IMR-90 (cell line): ENCODE data around the gene DYDC1. TPM values are rescaled to one million over a fixed set of nuclear protein-coding genes. Genes with fewer than 3 reads are reported as not detected.

Experiments
- ATAC-seq: fragments of 200-7000 bp; cut with Tn5 transposase; 2 replicates; pipeline ENCODE4 v1.9.1; 2020; ENCODE audit warnings: low read depth, mild to moderate bottlenecking, moderate library complexity
- BruUV-seq: library from RNA; stranded (reverse); fragments of 400-500 nt; replicated peaks from 2 replicates; lab custom pipeline; 2021; lab: Mats Ljungman, UMichigan
- CTCF ChIA-PET: fragments of 300-600 bp; formaldehyde crosslinking; extraction: SDS; loops from one replicate; lab custom pipeline; 2021; ENCODE audit warnings: antibody characterized with exemption; lab: Yijun Ruan, JAX
- POLR2A ChIA-PET: fragments of 300-600 bp; sonication (Branson Sonifier 250); formaldehyde crosslinking; loops from one replicate; lab custom pipeline; 2022; ENCODE audit warnings: antibody characterized with exemption; ENCODE audit not compliant: unreplicated experiment; lab: Charles Lee
- DNase-seq: peaks from one replicate; pipeline ENCODE4 v3.0.0; 2013
- H2AFZ ChIP-seq: replicated peaks from 2 replicates; pipeline ENCODE3; 2013; ENCODE audit warnings: low read length, mild to moderate bottlenecking; ENCODE audit not compliant: poor library complexity
- H2AK5ac ChIP-seq: 2 replicates; pipeline ENCODE4 v1.6.1; 2013; ENCODE audit warnings: low read depth, low read length, inconsistent platforms
- H2AK9ac ChIP-seq: replicated peaks from 2 replicates; pipeline ENCODE3; 2013; ENCODE audit warnings: mild to moderate bottlenecking, low read depth, low read length, moderate library complexity; ENCODE audit not compliant: poor library complexity
- H2BK120ac ChIP-seq: 2 replicates; pipeline ENCODE4 v1.6.1; 2013; ENCODE audit warnings: low read depth, low read length, inconsistent platforms
- H2BK15ac ChIP-seq: 3 replicates; pipeline ENCODE4 v1.6.1; 2013; ENCODE audit warnings: low read depth, low read length, inconsistent platforms
- H2BK20ac ChIP-seq: 2 replicates; pipeline ENCODE4 v1.6.1; 2013; ENCODE audit warnings: low read depth, mild to moderate bottlenecking, inconsistent platforms, low read length, moderate library complexity
- H2BK5ac ChIP-seq: 2 replicates; pipeline ENCODE4 v1.6.1; 2013; ENCODE audit warnings: mild to moderate bottlenecking, low read depth, low read length, inconsistent platforms; ENCODE audit not compliant: poor library complexity, severe bottlenecking
- H3K14ac ChIP-seq: replicated peaks from 2 replicates; pipeline ENCODE4 v1.6.1; 2013; ENCODE audit warnings: low read depth, low read length, inconsistent platforms
- H3K18ac ChIP-seq: 2 replicates; pipeline ENCODE4 v1.6.1; 2013; ENCODE audit warnings: low read depth, low read length, control low read depth
- H3K23ac ChIP-seq: 2 replicates; pipeline ENCODE4 v1.6.1; 2013; ENCODE audit warnings: low read depth, low read length, inconsistent platforms
- H3K27ac ChIP-seq: 2 replicates; pipeline ENCODE4 v1.5.1; 2013; ENCODE audit warnings: mild to moderate bottlenecking, control low read depth, low read length; ENCODE audit not compliant: insufficient read depth
- H3K27me3 ChIP-seq: 2 replicates; pipeline ENCODE4 v1.6.1; 2013; ENCODE audit warnings: low read length; ENCODE audit not compliant: control insufficient read depth, insufficient read depth
- H3K36me3 ChIP-seq: 2 replicates; pipeline ENCODE4 v1.6.1; 2013; ENCODE audit warnings: low read length, mixed read lengths; ENCODE audit not compliant: control insufficient read depth, insufficient read depth
- H3K4ac ChIP-seq: 2 replicates; pipeline ENCODE4 v1.6.1; 2013; ENCODE audit warnings: low read depth, low read length, inconsistent platforms
- H3K4me1 ChIP-seq: 2 replicates; pipeline ENCODE4 v1.6.1; 2013; ENCODE audit warnings: low read length, mixed read lengths; ENCODE audit not compliant: control insufficient read depth, insufficient read depth
- H3K4me2 ChIP-seq: 2 replicates; pipeline ENCODE4 v1.6.1; 2013; ENCODE audit warnings: low read depth, mild to moderate bottlenecking, control low read depth, low read length, moderate library complexity
- H3K4me3 ChIP-seq: 2 replicates; pipeline ENCODE4 v1.5.1; 2013; ENCODE audit warnings: low read depth, mild to moderate bottlenecking, control low read depth, low read length, moderate library complexity; ENCODE audit not compliant: insufficient read depth
- H3K56ac ChIP-seq: 2 replicates; pipeline ENCODE4 v1.6.1; 2013; ENCODE audit warnings: low read length, inconsistent platforms; ENCODE audit not compliant: insufficient read depth; ENCODE audit errors: extremely low read depth
- H3K79me1 ChIP-seq, 2 experiments: 2 replicates each; pipeline ENCODE4 v1.6.1; 2013; ENCODE audit warnings: low read length in 2 of 2, inconsistent platforms in 1 of 2, low read depth in 1 of 2
- H3K9ac ChIP-seq: 2 replicates; pipeline ENCODE4 v1.6.1; 2013; ENCODE audit warnings: low read depth, low read length, control low read depth
- H3K9me1 ChIP-seq: 2 replicates; pipeline ENCODE4 v1.6.1; 2013; ENCODE audit warnings: low read length, inconsistent platforms; ENCODE audit not compliant: insufficient read depth
- H3K9me3 ChIP-seq: 2 replicates; pipeline ENCODE4 v1.6.1; 2013; ENCODE audit warnings: low read length; ENCODE audit not compliant: control insufficient read depth, insufficient read depth
- H4K20me1 ChIP-seq: 2 replicates; pipeline ENCODE4 v1.6.1; 2013; ENCODE audit warnings: low read length, inconsistent platforms; ENCODE audit not compliant: insufficient read depth
- H4K5ac ChIP-seq: 2 replicates; pipeline ENCODE4 v1.6.1; 2013; ENCODE audit warnings: mild to moderate bottlenecking, low read depth, low read length, control low read depth
- H4K8ac ChIP-seq, 2 experiments: 2 replicates each; pipeline ENCODE4 v1.6.1; 2013; ENCODE audit warnings: low read depth in 2 of 2, low read length in 2 of 2, control low read depth in 1 of 2, inconsistent platforms in 1 of 2
- H4K91ac ChIP-seq: 2 replicates; pipeline ENCODE4 v1.6.1; 2013; ENCODE audit warnings: low read depth, low read length, inconsistent platforms; ENCODE audit not compliant: insufficient read depth
- BHLHE40 ChIP-seq: fragments of 150-350 bp; IDR thresholded peaks from 2 replicates; pipeline ENCODE4 v1.6.1; 2016; ENCODE audit warnings: mild to moderate bottlenecking, low read depth, low read length
- CEBPB ChIP-seq: IDR thresholded peaks from 2 replicates; pipeline ENCODE4 v1.6.1; 2012; ENCODE audit warnings: low read depth, low read length, improper control_type of control experiment
- CHD1 ChIP-seq: IDR thresholded peaks from 2 replicates; pipeline ENCODE4 v1.6.1; 2012; ENCODE audit warnings: low read depth, low read length, improper control_type of control experiment
- FOS ChIP-seq: fragments of 150-350 bp; IDR thresholded peaks from 2 replicates; pipeline ENCODE4 v1.6.1; 2016; ENCODE audit warnings: low read depth, low read length
- MAFK ChIP-seq: IDR thresholded peaks from 2 replicates; pipeline ENCODE4 v1.6.1; 2012; ENCODE audit warnings: low read depth, low read length, improper control_type of control experiment
- MAZ ChIP-seq: IDR thresholded peaks from 2 replicates; pipeline ENCODE4 v1.6.1; 2012; ENCODE audit warnings: low read depth, mild to moderate bottlenecking, low read length, improper control_type of control experiment, moderate library complexity, borderline replicate concordance
- MXI1 ChIP-seq: IDR thresholded peaks from 2 replicates; pipeline ENCODE4 v1.6.1; 2012; ENCODE audit warnings: low read depth, mild to moderate bottlenecking, low read length, moderate library complexity, borderline replicate concordance
- NFE2L2 ChIP-seq: fragments of 150-350 bp; IDR thresholded peaks from 2 replicates; pipeline ENCODE4 v1.6.1; 2016; ENCODE audit warnings: low read depth, mild to moderate bottlenecking, low read length
- POLR2A ChIP-seq: IDR thresholded peaks from 2 replicates; pipeline ENCODE4 v1.6.1; 2012; ENCODE audit warnings: mild to moderate bottlenecking, low read depth, low read length
- RAD21 ChIP-seq: IDR thresholded peaks from 2 replicates; pipeline ENCODE4 v1.6.1; 2012; ENCODE audit warnings: low read length, improper control_type of control experiment
- RCOR1 ChIP-seq: IDR thresholded peaks from 2 replicates; pipeline ENCODE4 v1.6.1; 2012; ENCODE audit warnings: mild to moderate bottlenecking, low read length, improper control_type of control experiment; ENCODE audit not compliant: insufficient replicate concordance
- RFX5 ChIP-seq: IDR thresholded peaks from 2 replicates; pipeline ENCODE4 v1.8.0; 2012; ENCODE audit warnings: low read depth, mild to moderate bottlenecking, low read length, moderate library complexity
- SMC3 ChIP-seq: fragments of 150-350 bp; IDR thresholded peaks from 2 replicates; pipeline ENCODE4 v1.6.1; 2016; ENCODE audit warnings: low read depth, mild to moderate bottlenecking, antibody characterized with exemption, low read length, moderate library complexity
- WGBS, 2 experiments: methylation state at CpG; one replicate each; pipeline versions ENCODE4 v1.1.5 to v1.1.7; 2013; ENCODE audit warnings: missing lambda C conversion rate in 2 of 2; ENCODE audit not compliant: insufficient read length in 1 of 2; ENCODE audit errors: extremely low coverage in 2 of 2; 5-methylcytosine and 5-hydroxymethylcytosine counted together
- dilution Hi-C: fragments of 300-500 bp; cut with HindIII; formaldehyde crosslinking; loops from one replicate; pipeline ENCODE4 v1.14.3; 2018; ENCODE audit warnings: low sequenced_read_pairs; ENCODE audit not compliant: unreplicated experiment
- in situ Hi-C: fragments of 300-500 bp; cut with MboI; formaldehyde crosslinking; loops from 3 replicates; pipeline ENCODE4 v1.14.3; 2019; ENCODE audit warnings: low sequenced_read_pairs, inconsistent platforms, mixed read lengths
- intact Hi-C: fragments of 100-400 bp; cut with micrococcal nuclease; formaldehyde crosslinking; loops from 2 replicates; pipeline ENCODE4 v1.10.0; 2022
- polyA plus RNA-seq, 3 experiments: library from polyadenylated mRNA; depleted of rRNA; stranded (reverse); fragments of >200 nt; gene quantifications; 2 replicates each; pipeline ENCODE4 v1.2.3, GENCODE V29; 2012; ENCODE audit warnings: low replicate concordance in 1 of 3
- total RNA-seq: library from RNA; depleted of rRNA; stranded (reverse); fragments of >200 nt; gene quantifications from 2 replicates; pipeline ENCODE4 v1.2.3, GENCODE V29; 2012
- TF ChIP-seq, protein P1 (sequence below): fragments of 150-350 bp; IDR thresholded peaks from 2 replicates; pipeline ENCODE4 v1.6.1; 2017; ENCODE audit warnings: mild to moderate bottlenecking, antibody characterized with exemption, low read length, low read depth
- TF ChIP-seq, protein P2 (sequence below): conservative IDR thresholded peaks from 2 replicates; pipeline ENCODE4 v1.5.1; 2012; ENCODE audit warnings: mild to moderate bottlenecking, low read depth, low read length, improper control_type of control experiment
- TF ChIP-seq, protein P3 (sequence below): fragments of 150-350 bp; IDR thresholded peaks from 2 replicates; pipeline ENCODE4 v1.6.1; 2016; ENCODE audit warnings: low read depth, mild to moderate bottlenecking, low read length, moderate library complexity, borderline replicate concordance

Gene DYDC1
- total and polyA plus RNA-seq, 2 of the 4 experiments (the other 2 are of a cell fraction), result not detected

DNA sequence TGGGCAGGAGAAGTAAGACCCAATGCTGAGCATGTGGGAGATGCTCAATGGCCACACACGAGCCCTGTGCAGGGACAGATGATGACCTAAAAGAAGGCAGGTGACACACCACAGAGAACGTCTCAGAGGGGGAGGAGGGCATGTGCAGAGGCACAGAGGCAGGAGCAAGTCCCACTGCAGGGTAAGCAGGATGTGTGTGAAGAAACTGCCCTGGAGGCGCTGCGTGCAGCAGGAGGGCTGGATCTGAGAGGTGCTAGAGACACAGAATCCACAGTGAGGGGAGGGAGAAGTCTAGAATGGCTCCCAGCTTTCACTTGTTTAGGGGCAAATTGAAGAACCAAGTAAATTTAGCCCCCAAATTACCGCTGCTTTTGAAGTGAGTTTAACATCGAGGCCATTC, 14.9 kb upstream of the DYDC1 start:
- H3K36me3 ChIP-seq, result no peaks in the 10 kb centered on the region
- no peak overlapping the region for H3K14ac ChIP-seq
- H3K79me1 ChIP-seq, result no peaks in the 10 kb centered on the region
- no peak overlapping the region for H2BK15ac ChIP-seq
- peaks cover 8% of the 10 kb centered on the region for H3K9me3 ChIP-seq
- no peak overlapping the region for H3K18ac ChIP-seq
- no peaks in the 10 kb centered on the region for H4K20me1 ChIP-seq
- ATAC-seq (no peak), DNase-seq (no peak)
- H3K4me2 ChIP-seq, result no peak overlapping the region
- no peaks in the 10 kb centered on the region for H3K9me1 ChIP-seq
- dilution Hi-C loops, result no loop called here
- intact Hi-C loops, result no loop called here
- H2BK20ac ChIP-seq, result no peak overlapping the region
- BruUV-seq, result no TSS peak
- H2BK5ac ChIP-seq, result no peak overlapping the region
- no peak overlapping the region for H2AK5ac ChIP-seq
- no peak overlapping the region for H3K27ac ChIP-seq
- no peak overlapping the region for H4K5ac ChIP-seq
- no peak for TF ChIP-seq POLR2A
- no peak for TF ChIP-seq MXI1
- TF ChIP-seq BHLHE40, result no peak
- TF ChIP-seq MAFK, result no peak
- no peak for TF ChIP-seq SMC3
- no peak for TF ChIP-seq CHD1
- no peak for TF ChIP-seq RCOR1
- no peak for TF ChIP-seq RFX5
- TF ChIP-seq FOS, result no peak
- no peak for TF ChIP-seq RAD21
- TF ChIP-seq NFE2L2, result no peak
- no peak for TF ChIP-seq MAZ
- TF ChIP-seq, protein P1, sequence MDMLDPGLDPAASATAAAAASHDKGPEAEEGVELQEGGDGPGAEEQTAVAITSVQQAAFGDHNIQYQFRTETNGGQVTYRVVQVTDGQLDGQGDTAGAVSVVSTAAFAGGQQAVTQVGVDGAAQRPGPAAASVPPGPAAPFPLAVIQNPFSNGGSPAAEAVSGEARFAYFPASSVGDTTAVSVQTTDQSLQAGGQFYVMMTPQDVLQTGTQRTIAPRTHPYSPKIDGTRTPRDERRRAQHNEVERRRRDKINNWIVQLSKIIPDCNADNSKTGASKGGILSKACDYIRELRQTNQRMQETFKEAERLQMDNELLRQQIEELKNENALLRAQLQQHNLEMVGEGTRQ, result no peak
- TF ChIP-seq, protein P2, sequence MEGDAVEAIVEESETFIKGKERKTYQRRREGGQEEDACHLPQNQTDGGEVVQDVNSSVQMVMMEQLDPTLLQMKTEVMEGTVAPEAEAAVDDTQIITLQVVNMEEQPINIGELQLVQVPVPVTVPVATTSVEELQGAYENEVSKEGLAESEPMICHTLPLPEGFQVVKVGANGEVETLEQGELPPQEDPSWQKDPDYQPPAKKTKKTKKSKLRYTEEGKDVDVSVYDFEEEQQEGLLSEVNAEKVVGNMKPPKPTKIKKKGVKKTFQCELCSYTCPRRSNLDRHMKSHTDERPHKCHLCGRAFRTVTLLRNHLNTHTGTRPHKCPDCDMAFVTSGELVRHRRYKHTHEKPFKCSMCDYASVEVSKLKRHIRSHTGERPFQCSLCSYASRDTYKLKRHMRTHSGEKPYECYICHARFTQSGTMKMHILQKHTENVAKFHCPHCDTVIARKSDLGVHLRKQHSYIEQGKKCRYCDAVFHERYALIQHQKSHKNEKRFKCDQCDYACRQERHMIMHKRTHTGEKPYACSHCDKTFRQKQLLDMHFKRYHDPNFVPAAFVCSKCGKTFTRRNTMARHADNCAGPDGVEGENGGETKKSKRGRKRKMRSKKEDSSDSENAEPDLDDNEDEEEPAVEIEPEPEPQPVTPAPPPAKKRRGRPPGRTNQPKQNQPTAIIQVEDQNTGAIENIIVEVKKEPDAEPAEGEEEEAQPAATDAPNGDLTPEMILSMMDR, result no peak
- no peak for TF ChIP-seq CEBPB
- TF ChIP-seq, protein P3, sequence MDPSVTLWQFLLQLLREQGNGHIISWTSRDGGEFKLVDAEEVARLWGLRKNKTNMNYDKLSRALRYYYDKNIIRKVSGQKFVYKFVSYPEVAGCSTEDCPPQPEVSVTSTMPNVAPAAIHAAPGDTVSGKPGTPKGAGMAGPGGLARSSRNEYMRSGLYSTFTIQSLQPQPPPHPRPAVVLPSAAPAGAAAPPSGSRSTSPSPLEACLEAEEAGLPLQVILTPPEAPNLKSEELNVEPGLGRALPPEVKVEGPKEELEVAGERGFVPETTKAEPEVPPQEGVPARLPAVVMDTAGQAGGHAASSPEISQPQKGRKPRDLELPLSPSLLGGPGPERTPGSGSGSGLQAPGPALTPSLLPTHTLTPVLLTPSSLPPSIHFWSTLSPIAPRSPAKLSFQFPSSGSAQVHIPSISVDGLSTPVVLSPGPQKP, result no peak
- H3K23ac ChIP-seq, result no peak overlapping the region
- H2BK120ac ChIP-seq, result no peak overlapping the region
- H4K8ac ChIP-seq, result no peak overlapping the region
- no peak overlapping the region for H4K91ac ChIP-seq
- H3K56ac ChIP-seq, result no peak overlapping the region
- no peaks in the 10 kb centered on the region for H3K4me1 ChIP-seq
- in situ Hi-C loops, result no loop called here
- H3K27me3 ChIP-seq, result no peaks in the 10 kb centered on the region; the same call in 1 of the 2 replicates
- no peak overlapping the region for H3K4me3 ChIP-seq
- WGBS, 2 experiments, result 40% methylated on average over 4 of the region's 6 CpGs; no CpG with 5 or more reads in 1 of the 2 experiments
- ChIA-PET POLR2A (no interaction called here), CTCF (no interaction called here)
- H3K9ac ChIP-seq, result no peak overlapping the region
- H3K4ac ChIP-seq, result no peak overlapping the region
- H2AFZ ChIP-seq, result no peak overlapping the region
- no peak overlapping the region for H2AK9ac ChIP-seq
